OCI-LY3 (cell line): ENCODE data around the gene HEXA.
"Not testable (repeated sequence)": the region's sequence is repeated elsewhere in the genome, so short reads cannot be mapped to it uniquely, and the experiment has no call there.

Experiments used
- H2AFZ ChIP-seq: fragments of 200-600, 300-600 bp; shearing (Covaris generic); 2 replicates; pipeline ENCODE4 v1.6.0; 2014; ENCODE audit warnings: antibody characterized with exemption, low read depth, low read length
- H3K27ac ChIP-seq: fragments of 200-600, 300-600 bp; sonication (generic); 2 replicates; pipeline ENCODE4 v1.5.1; 2014; ENCODE audit warnings: mild to moderate bottlenecking, low read length, moderate library complexity, mixed read lengths
- H3K27me3 ChIP-seq: fragments of 200-600, 300-600 bp; sonication (generic); 2 replicates; pipeline ENCODE4 v1.6.1; 2014; ENCODE audit warnings: low read depth, low read length, mixed read lengths
- H3K36me3 ChIP-seq: fragments of 200-600, 300-600 bp; sonication (generic); replicated peaks from 2 replicates; pipeline ENCODE3; 2014; ENCODE audit warnings: low read depth, low read length, mixed read lengths
- H3K4me1 ChIP-seq: fragments of 300-600, 200-600 bp; sonication (generic); 2 replicates; pipeline ENCODE4 v1.6.1; 2014; ENCODE audit warnings: low read length, mixed read lengths
- H3K4me2 ChIP-seq: fragments of 200-600, 300-600 bp; sonication (generic); 2 replicates; pipeline ENCODE4 v1.6.1; 2014; ENCODE audit warnings: low read length, mixed read lengths
- H3K4me3 ChIP-seq: fragments of 300-600, 200-600 bp; sonication (generic); 2 replicates; pipeline ENCODE4 v1.5.1; 2014; ENCODE audit warnings: antibody characterized with exemption, mild to moderate bottlenecking, low read length, moderate library complexity
- H3K79me2 ChIP-seq: fragments of 300-600, 200-600 bp; shearing (Covaris generic); 2 replicates; pipeline ENCODE4 v1.6.1; 2014; ENCODE audit warnings: mild to moderate bottlenecking, low read length, mixed read lengths
- H3K9ac ChIP-seq: fragments of 300-600, 200-600 bp; shearing (Covaris generic); 2 replicates; pipeline ENCODE4 v1.6.0; 2014; ENCODE audit warnings: mild to moderate bottlenecking, low read length, moderate library complexity
- H3K9me3 ChIP-seq: fragments of 200-600, 300-600 bp; shearing (Covaris generic); 2 replicates; pipeline ENCODE4 v1.6.1; 2014; ENCODE audit warnings: low read length, mixed read lengths; ENCODE audit not compliant: insufficient read depth
- H4K20me1 ChIP-seq: fragments of 200-600, 300-600 bp; sonication (generic); 2 replicates; pipeline ENCODE4 v1.6.1; 2016; ENCODE audit warnings: low read length, mixed read lengths; ENCODE audit not compliant: insufficient read depth
- EZH2phosphoT487 ChIP-seq: fragments of 200-600 bp; shearing (Covaris generic); IDR thresholded peaks from 2 replicates; pipeline ENCODE4 v1.6.1; 2018; ENCODE audit warnings: antibody characterized with exemption, mixed run types, low read depth
- TF ChIP-seq, protein P1 (sequence below): fragments of 200-600, 300-600 bp; sonication (generic); IDR thresholded peaks from 2 replicates; pipeline ENCODE4 v1.5.1; 2014; ENCODE audit warnings: antibody characterized with exemption, low read length, low read depth

Gene HEXA

GRCh38 chr15:72398648-72399047 lies 22.8 kb upstream of the HEXA start:
- Histone ChIP-seq H3K27ac (no peak overlapping the region), H3K27me3 (peaks cover 22% of the 10 kb centered on the region), H3K36me3 (no peaks in the 10 kb centered on the region), H3K9ac (no peak overlapping the region), H3K79me2 (no peaks in the 10 kb centered on the region), H3K4me3 (no peak overlapping the region), H2AFZ (no peak overlapping the region), H3K4me2 (no peak overlapping the region), H3K4me1 (no peaks in the 10 kb centered on the region), H4K20me1 (no peaks in the 10 kb centered on the region), H3K9me3 (no peaks in the 10 kb centered on the region)
- no peak for TF ChIP-seq EZH2phosphoT487
- TF ChIP-seq, protein P1, sequence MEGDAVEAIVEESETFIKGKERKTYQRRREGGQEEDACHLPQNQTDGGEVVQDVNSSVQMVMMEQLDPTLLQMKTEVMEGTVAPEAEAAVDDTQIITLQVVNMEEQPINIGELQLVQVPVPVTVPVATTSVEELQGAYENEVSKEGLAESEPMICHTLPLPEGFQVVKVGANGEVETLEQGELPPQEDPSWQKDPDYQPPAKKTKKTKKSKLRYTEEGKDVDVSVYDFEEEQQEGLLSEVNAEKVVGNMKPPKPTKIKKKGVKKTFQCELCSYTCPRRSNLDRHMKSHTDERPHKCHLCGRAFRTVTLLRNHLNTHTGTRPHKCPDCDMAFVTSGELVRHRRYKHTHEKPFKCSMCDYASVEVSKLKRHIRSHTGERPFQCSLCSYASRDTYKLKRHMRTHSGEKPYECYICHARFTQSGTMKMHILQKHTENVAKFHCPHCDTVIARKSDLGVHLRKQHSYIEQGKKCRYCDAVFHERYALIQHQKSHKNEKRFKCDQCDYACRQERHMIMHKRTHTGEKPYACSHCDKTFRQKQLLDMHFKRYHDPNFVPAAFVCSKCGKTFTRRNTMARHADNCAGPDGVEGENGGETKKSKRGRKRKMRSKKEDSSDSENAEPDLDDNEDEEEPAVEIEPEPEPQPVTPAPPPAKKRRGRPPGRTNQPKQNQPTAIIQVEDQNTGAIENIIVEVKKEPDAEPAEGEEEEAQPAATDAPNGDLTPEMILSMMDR, result no peak

GRCh38 chr15:72397796-72398588 lies 22.2 kb upstream of the HEXA start, which contains the start of gene TMEM202:
Gene TMEM202 (plus strand): TSS chr15:72398305. CDS start chr15:72398327, 22 bp downstream.
- TF ChIP-seq, protein P1, result no peak
- no peak for TF ChIP-seq EZH2phosphoT487
- Histone ChIP-seq H2AFZ (no peak within 1 kb of the TSS), H3K4me3 (no peak within 1 kb of the TSS)

GRCh38 chr15:72396331-72396730 lies 20.5 kb upstream of the HEXA start:
- H4K20me1 ChIP-seq, H3K4me2 ChIP-seq, H3K79me2 ChIP-seq, H3K27ac ChIP-seq, H2AFZ ChIP-seq, H3K27me3 ChIP-seq, H3K9me3 ChIP-seq, H3K9ac ChIP-seq, H3K4me1 ChIP-seq, H3K4me3 ChIP-seq, H3K36me3 ChIP-seq: not testable (repeated sequence)

More at GRCh38 chr15:72397796-72398588, 22.2 kb upstream of the HEXA start, which contains the start of gene TMEM202:
- Histone ChIP-seq H3K9ac (no peak within 1 kb of the TSS), H3K27me3 (peaks cover 17% of the 10 kb centered on the region), H3K4me2 (no peak within 1 kb of the TSS), H3K9me3 (no peaks in the 10 kb centered on the region), H3K36me3 (no peaks in the 10 kb centered on the region), H3K79me2 (no peaks in the 10 kb centered on the region), H3K4me1 (no peaks in the 10 kb centered on the region), H4K20me1 (no peaks in the 10 kb centered on the region), H3K27ac (no peak within 1 kb of the TSS)

DNA sequence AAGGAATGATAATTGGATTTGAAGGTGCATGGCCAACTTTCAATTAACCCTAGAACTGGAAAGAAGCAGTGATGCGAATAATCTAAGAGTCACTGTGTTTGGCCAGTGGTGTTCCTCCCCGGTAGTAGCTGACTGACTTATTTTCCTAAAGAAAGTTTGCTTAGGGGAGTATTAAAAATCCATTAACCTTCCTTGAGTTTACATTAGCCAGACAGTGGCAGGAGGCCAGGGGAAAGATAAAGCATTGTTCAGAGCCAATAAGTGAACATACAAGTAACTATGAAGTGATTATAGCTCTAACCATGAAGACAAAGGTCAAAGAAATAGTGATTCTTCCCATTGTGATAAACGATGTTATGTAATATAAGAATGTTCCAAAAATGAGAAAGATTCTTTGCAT lies 13.4 kb upstream of the HEXA start:
- Histone ChIP-seq H3K4me3 (no peak overlapping the region), H2AFZ (no peak overlapping the region), H3K4me2 (no peak overlapping the region), H3K9ac (no peak overlapping the region), H3K36me3 (no peaks in the 10 kb centered on the region), H3K9me3 (no peaks in the 10 kb centered on the region), H3K27me3 (peaks cover 27% of the 10 kb centered on the region), H3K27ac (no peak overlapping the region), H3K4me1 (no peaks in the 10 kb centered on the region), H4K20me1 (no peaks in the 10 kb centered on the region), H3K79me2 (no peaks in the 10 kb centered on the region)
- TF ChIP-seq, protein P1, result no peak
- no peak for TF ChIP-seq EZH2phosphoT487
